ENCODE results near the gene C11orf54.
"Not testable (repeated sequence)": the region's sequence is repeated elsewhere in the genome, so short reads cannot be mapped to it uniquely, and the experiment has no call there.

C11orf54 gene

DNA sequence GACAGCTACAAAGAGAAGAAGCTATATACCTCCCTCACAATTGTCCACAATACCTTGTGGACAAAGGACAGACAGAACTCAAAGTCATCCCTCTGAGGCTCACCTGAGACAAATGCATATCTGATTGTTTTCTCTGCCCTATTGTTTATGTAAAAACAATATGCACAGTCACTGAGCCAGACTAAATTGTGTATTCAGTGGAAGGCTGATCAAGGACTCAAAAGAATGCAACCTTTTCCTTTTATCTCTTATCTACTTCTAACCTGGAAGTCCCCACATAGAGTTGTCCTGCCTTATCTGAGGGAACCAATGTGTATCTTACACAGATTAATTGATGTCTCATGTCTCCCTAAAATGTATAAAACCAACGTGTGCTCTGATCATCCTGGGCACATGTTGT is 28.7 kb downstream of the C11orf54 start:
- H3K4me3 ChIP-seq (ENCODE audit: extremely low read depth, insufficient read depth, low read length, poor library complexity, severe bottlenecking), result no peak overlapping the region
- H3K27ac ChIP-seq (ENCODE audit: low read depth, low read length, severe bottlenecking), result no peak overlapping the region
- no peaks in the 10 kb centered on the region for H3K4me1 ChIP-seq (ENCODE audit: control insufficient read depth, insufficient read depth, low read length, poor library complexity, severe bottlenecking)
- no peaks in the 10 kb centered on the region for H3K36me3 ChIP-seq (ENCODE audit: control insufficient read depth, insufficient read depth, low read length)
- no peaks in the 10 kb centered on the region for H3K9me3 ChIP-seq (ENCODE audit: control insufficient read depth, low read length)
- 78 to 82% methylated on average over 1 of the region's 1 CpG for WGBS, 2 experiments (ENCODE audit: insufficient coverage in 2 of 2)

DNA sequence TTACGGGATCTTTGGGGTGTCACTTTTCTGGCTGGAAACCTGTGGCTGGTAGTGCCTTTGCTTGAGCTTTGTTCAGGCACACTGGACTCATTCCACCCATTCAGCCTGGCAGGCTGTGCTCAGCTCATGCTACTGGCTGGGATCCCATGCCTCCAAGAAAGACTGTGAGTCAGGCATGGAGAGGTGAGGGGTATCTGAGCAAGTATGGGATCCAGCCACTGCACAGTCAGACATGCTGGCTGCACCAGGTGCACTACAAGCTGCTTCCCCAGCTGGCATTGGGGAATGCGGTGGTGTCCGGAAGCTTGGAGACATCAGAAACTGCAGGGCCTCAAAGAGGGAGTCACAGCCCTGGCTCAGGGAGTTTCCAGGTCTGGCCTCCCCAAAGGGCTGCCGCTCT is 30.7 kb downstream of the C11orf54 start:
- H3K36me3 ChIP-seq (ENCODE audit: control insufficient read depth, insufficient read depth, low read length), result no peaks in the 10 kb centered on the region
- 94 to 97% methylated on average over 3 of the region's 4 CpGs for WGBS, 2 experiments (ENCODE audit: insufficient coverage in 2 of 2)
- no peak overlapping the region for H3K4me3 ChIP-seq (ENCODE audit: extremely low read depth, insufficient read depth, low read length, poor library complexity, severe bottlenecking)

DNA sequence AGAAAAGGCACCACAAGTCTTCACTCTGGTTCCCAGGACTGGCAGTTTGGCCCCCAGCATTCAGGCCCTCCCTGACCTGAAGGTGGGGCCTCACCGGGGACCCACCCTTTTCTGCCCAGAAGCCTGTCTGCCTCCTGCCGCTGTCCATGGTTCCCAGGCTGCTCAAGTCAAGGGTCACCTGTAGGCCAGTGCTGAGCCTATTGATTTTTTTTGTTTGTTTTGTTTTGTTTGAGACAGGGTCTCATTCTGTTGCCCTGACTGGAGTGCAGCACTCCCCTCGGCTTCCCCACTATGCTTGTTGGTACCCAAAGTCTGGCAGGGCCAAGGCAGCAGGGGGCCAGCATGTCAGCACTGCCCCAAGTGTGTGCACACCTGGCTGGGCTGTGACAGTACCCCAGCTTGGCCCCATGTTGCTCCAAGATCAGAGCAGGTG is 31.6 kb downstream of the C11orf54 start:
- Histone ChIP-seq H3K36me3 (ENCODE audit: control insufficient read depth, insufficient read depth, low read length) (no peaks in the 10 kb centered on the region), H3K4me3 (ENCODE audit: extremely low read depth, insufficient read depth, low read length, poor library complexity, severe bottlenecking) (no peak overlapping the region), H3K4me1 (ENCODE audit: control insufficient read depth, insufficient read depth, low read length, poor library complexity, severe bottlenecking) (no peaks in the 10 kb centered on the region), H3K27ac (ENCODE audit: low read depth, low read length, severe bottlenecking) (no peak overlapping the region), H3K9me3 (ENCODE audit: control insufficient read depth, low read length) (no peaks in the 10 kb centered on the region)
- WGBS, 2 experiments (ENCODE audit: insufficient coverage in 2 of 2), result 82 to 94% methylated on average over 2 of the region's 3 CpGs

More for the DNA sequence above, 30.7 kb downstream of the C11orf54 start:
- Histone ChIP-seq H3K9me3 (ENCODE audit: control insufficient read depth, low read length) (no peaks in the 10 kb centered on the region), H3K4me1 (ENCODE audit: control insufficient read depth, insufficient read depth, low read length, poor library complexity, severe bottlenecking) (no peaks in the 10 kb centered on the region), H3K27ac (ENCODE audit: low read depth, low read length, severe bottlenecking) (no peak overlapping the region)

DNA sequence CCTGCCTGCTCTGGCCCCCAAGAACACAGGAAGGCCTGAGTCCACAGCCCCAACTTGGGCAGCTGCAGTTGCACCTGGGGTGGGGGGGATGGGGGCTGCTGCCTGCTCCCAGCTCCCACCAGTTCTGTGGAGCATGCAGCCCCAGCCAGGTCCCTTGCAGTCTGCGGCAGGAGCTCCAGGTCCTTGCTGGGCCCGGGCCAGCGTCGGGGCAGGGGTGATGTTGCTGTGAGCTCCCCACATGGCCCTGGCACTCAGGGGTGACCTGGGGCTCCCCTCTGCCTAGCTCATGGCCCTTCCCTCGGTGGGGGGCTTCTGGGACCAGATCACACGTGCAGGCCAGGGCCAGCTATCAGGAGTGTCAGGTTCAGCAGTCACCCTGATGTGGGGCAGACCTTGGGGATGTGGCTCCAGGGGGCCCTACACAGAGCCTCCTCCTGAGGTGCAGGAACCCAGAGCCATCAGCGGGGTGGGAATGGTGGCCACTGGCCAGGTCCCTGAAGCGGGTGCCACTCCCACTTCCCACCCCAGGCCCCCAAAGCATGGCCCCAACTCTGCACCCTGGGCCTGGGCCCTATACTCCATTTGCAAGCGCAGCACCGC is 32.2 kb downstream of the C11orf54 start:
- 84 to 91% methylated on average over 8 to 9 of the region's 10 CpGs for WGBS, 2 experiments (ENCODE audit: insufficient coverage in 2 of 2)
- Histone ChIP-seq H3K27ac (ENCODE audit: low read depth, low read length, severe bottlenecking) (no peak overlapping the region), H3K4me1 (ENCODE audit: control insufficient read depth, insufficient read depth, low read length, poor library complexity, severe bottlenecking) (no peaks in the 10 kb centered on the region), H3K36me3 (ENCODE audit: control insufficient read depth, insufficient read depth, low read length) (no peaks in the 10 kb centered on the region), H3K9me3 (ENCODE audit: control insufficient read depth, low read length) (no peaks in the 10 kb centered on the region), H3K4me3 (ENCODE audit: extremely low read depth, insufficient read depth, low read length, poor library complexity, severe bottlenecking) (no peak overlapping the region)

DNA sequence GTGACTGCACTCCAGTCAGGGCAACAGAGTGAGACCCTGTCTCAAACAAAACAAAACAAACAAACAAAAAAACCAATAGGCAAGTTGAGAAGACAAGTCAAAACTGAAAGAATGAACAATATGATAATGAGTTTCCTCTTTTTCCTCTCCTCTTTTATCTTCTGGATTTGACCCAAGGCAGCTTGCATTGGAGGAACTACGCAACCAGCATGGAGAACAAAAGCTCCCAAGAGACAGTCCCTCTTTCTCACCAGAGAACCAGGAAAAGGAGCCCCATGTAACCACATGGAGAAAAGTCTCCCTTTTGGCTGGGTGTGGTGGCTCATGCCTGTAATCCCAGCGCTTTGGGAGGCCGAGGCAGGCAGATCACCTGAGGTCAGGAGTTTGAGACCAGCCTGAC is 33.1 kb downstream of the C11orf54 start:
- WGBS, 2 experiments (ENCODE audit: insufficient coverage in 2 of 2), result 100% methylated on average over 1 of the region's 3 CpGs
- not testable (repeated sequence) for H3K4me3 ChIP-seq (ENCODE audit: extremely low read depth, insufficient read depth, low read length, poor library complexity, severe bottlenecking); H3K4me1 ChIP-seq (ENCODE audit: control insufficient read depth, insufficient read depth, low read length, poor library complexity, severe bottlenecking)

DNA sequence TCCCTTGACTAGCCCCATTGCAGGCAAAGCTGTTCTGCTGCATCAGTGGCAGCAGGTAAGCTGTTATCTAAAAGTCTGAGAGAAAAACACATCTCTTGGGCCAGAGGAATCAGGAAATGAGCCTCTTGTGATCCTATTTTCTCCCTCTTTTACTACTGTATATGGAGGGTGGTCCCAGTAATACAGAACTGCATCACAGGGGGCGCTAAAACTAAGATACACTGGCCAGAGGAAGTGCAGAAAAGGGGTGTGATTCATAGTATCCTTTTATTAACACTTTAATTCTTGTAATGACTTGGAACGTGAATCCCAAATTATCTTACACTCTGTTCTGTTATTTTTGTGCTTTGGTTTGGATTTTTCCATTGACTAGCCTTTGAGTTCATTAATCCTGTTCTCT is 33.8 kb downstream of the C11orf54 start:
- no peaks in the 10 kb centered on the region for H3K4me1 ChIP-seq (ENCODE audit: control insufficient read depth, insufficient read depth, low read length, poor library complexity, severe bottlenecking)

More for the DNA sequence above, 33.1 kb downstream of the C11orf54 start:
- not testable (repeated sequence) for H3K9me3 ChIP-seq (ENCODE audit: control insufficient read depth, low read length); H3K27ac ChIP-seq (ENCODE audit: low read depth, low read length, severe bottlenecking); H3K36me3 ChIP-seq (ENCODE audit: control insufficient read depth, insufficient read depth, low read length)

DNA sequence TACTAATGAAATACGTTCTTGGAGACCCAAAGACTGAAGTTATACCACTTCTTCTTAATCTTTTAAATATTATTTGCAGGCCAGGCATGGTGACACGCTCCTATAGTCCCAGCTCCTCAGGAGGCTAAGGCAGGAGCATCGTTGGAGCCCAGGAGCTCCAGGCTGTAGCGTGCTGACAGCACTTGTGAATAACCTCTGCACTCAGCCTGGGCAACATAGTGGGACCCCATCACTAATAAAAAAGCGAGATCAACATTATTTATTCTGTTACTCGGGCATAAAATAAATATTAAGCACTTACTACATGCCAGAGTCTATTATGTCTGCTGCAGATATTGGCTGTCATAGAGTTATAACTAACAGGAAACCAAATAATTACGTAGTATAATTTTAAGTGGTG is 41.9 kb downstream of the C11orf54 start:
- Histone ChIP-seq H3K27ac (ENCODE audit: low read depth, low read length, severe bottlenecking) (no peak overlapping the region), H3K9me3 (ENCODE audit: control insufficient read depth, low read length) (no peaks in the 10 kb centered on the region), H3K36me3 (ENCODE audit: control insufficient read depth, insufficient read depth, low read length) (peaks cover 18% of the 10 kb centered on the region), H3K4me1 (ENCODE audit: control insufficient read depth, insufficient read depth, low read length, poor library complexity, severe bottlenecking) (peaks cover 3% of the 10 kb centered on the region), H3K4me3 (ENCODE audit: extremely low read depth, insufficient read depth, low read length, poor library complexity, severe bottlenecking) (peak overlapping the region; percentile 98)
- 79 to 88% methylated on average over 2 to 3 of the region's 7 CpGs for WGBS, 2 experiments (ENCODE audit: insufficient coverage in 2 of 2)

More for the DNA sequence above, 33.8 kb downstream of the C11orf54 start:
- H3K9me3 ChIP-seq (ENCODE audit: control insufficient read depth, low read length), result no peaks in the 10 kb centered on the region
- no peak overlapping the region for H3K27ac ChIP-seq (ENCODE audit: low read depth, low read length, severe bottlenecking)
- H3K4me3 ChIP-seq (ENCODE audit: extremely low read depth, insufficient read depth, low read length, poor library complexity, severe bottlenecking), result no peak overlapping the region
- no CpG with 5 or more reads among the region's 2 CpGs for WGBS, 2 experiments (ENCODE audit: insufficient coverage in 2 of 2)
- H3K36me3 ChIP-seq (ENCODE audit: control insufficient read depth, insufficient read depth, low read length), result no peaks in the 10 kb centered on the region

DNA sequence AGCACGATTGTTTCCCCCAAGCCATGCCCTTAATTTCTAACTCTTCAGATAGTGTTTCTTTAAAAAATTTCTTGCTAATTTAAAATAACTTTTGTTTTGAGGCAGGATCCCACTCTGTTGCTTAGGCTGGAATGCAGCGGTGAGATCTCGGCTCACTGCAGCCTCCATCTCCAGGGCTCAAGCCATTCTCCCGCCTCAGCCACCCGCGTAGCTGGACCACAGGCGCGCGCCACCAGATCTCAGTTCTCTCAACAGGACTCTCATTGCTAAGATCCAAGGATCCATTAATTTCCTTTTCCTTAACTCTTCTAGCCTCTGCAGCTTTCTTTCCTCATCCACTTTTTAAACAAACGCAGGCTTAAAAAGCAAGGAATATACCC is 42.3 kb downstream of the C11orf54 start:
- no peaks in the 10 kb centered on the region for H3K9me3 ChIP-seq (ENCODE audit: control insufficient read depth, low read length)
- 0 to 1% methylated on average over 9 of the region's 10 CpGs for WGBS, 2 experiments (ENCODE audit: insufficient coverage in 2 of 2)
- H3K27ac ChIP-seq (ENCODE audit: low read depth, low read length, severe bottlenecking), result peak overlapping the region; percentile 98
- peaks cover 3% of the 10 kb centered on the region for H3K4me1 ChIP-seq (ENCODE audit: control insufficient read depth, insufficient read depth, low read length, poor library complexity, severe bottlenecking)
- H3K36me3 ChIP-seq (ENCODE audit: control insufficient read depth, insufficient read depth, low read length), result peaks cover 21% of the 10 kb centered on the region
- peak overlapping the region; percentile 98 for H3K4me3 ChIP-seq (ENCODE audit: extremely low read depth, insufficient read depth, low read length, poor library complexity, severe bottlenecking)

DNA sequence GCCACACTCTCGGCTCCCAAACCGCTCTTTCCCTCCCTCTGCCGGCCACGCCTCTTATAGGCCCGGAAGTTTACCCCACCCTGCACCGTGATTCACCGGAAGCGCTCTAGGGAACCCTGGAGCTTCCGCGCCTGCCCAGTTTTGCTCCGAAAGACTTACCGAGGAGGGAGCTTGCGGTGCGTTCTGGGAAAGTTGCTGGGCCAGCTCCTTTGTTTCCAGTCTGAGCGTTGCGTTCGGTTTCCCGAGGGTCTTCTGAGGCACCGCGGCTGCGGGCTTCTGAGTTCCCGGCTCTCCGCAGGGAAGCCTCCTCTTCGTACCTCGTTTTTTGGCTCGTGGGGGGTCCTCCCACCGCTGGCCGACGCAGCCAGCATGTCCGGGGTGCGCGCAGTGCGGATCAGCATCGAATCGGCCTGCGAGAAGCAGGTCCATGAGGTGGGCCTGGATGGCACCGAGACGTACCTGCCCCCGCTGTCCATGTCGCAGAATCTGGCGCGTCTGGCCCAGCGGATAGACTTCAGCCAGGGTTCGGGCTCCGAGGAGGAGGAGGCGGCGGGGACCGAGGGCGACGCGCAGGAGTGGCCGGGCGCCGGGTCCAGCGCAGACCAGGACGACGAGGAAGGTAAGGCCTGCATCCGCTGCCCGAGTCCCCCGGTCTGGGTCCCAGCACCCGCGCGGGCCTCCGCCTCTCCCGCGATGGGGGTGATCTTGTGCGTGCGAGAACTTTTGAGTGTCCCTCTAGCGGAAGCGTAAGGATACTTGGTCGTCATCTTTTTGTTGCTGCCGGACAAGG is 42.9 kb downstream of the C11orf54 start, which contains the start of gene MED17:
Gene MED17 (plus strand): TSS at position 138 of the 790 bp plus-strand sequence. CDS start 232 bp downstream, at position 370.
- H3K4me3 ChIP-seq (ENCODE audit: extremely low read depth, insufficient read depth, low read length, poor library complexity, severe bottlenecking), result peak within 1 kb of the TSS; percentile 98
- peaks cover 27% of the 10 kb centered on the region for H3K36me3 ChIP-seq (ENCODE audit: control insufficient read depth, insufficient read depth, low read length)
- peak within 1 kb of the TSS; percentile 98 for H3K27ac ChIP-seq (ENCODE audit: low read depth, low read length, severe bottlenecking)
- 0% methylated on average over 67 to 68 of the region's 72 CpGs for WGBS, 2 experiments (ENCODE audit: insufficient coverage in 2 of 2)
- peaks cover 3% of the 10 kb centered on the region for H3K4me1 ChIP-seq (ENCODE audit: control insufficient read depth, insufficient read depth, low read length, poor library complexity, severe bottlenecking)
- H3K9me3 ChIP-seq (ENCODE audit: control insufficient read depth, low read length), result no peaks in the 10 kb centered on the region

DNA sequence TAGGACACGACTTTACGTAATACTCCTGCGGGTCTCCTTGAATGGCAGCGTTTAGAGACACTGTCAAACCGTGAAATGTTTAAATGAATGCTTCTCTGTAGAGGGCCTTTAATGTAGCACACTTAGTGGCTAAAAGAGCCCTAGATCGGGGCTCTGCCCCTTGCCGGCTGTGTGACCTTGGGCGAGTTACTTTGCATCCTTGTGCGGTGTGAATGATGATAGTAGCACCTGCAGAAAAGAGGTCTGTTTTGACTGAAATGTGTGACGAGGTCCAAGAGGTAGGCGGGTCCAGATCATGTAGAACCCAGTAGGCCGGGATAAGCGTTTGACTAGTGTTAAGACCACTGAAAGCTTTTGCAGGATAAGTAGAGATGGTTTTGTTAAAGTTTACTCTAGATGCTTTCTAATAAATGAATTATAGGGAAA is 43.5 kb downstream of the C11orf54 start:
- WGBS, 2 experiments (ENCODE audit: insufficient coverage in 2 of 2), result 1 to 2% methylated on average over 13 of the region's 13 CpGs

DNA sequence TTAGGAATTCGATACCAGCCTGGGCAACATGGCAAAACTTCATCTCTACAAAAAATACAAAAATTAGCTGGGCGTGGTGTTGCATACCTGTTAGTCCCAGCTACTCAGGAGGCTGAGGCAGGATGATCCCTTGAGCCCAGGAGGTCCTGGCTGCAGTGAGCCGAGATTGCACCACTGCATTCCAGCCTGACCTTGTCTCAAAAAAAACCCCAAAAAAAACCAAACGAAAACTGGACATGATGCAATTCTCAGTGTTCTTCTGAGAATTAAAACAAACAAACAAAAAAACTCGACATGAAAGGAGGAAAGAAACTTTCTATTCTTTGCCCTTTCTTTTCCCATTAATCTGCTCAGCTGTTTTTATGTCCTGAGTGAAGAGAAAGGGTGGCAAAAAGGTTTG is 50.0 kb downstream of the C11orf54 start:
- Histone ChIP-seq H3K36me3 (ENCODE audit: control insufficient read depth, insufficient read depth, low read length) (peaks cover 90% of the 10 kb centered on the region), H3K4me1 (ENCODE audit: control insufficient read depth, insufficient read depth, low read length, poor library complexity, severe bottlenecking) (no peaks in the 10 kb centered on the region), H3K9me3 (ENCODE audit: control insufficient read depth, low read length) (no peaks in the 10 kb centered on the region), H3K4me3 (ENCODE audit: extremely low read depth, insufficient read depth, low read length, poor library complexity, severe bottlenecking) (no peak overlapping the region), H3K27ac (ENCODE audit: low read depth, low read length, severe bottlenecking) (no peak overlapping the region)
- WGBS, 2 experiments (ENCODE audit: insufficient coverage in 2 of 2), result 94 to 100% methylated on average over 1 to 2 of the region's 5 CpGs

More for the DNA sequence above, 43.5 kb downstream of the C11orf54 start:
- peak overlapping the region; percentile 98 for H3K4me3 ChIP-seq (ENCODE audit: extremely low read depth, insufficient read depth, low read length, poor library complexity, severe bottlenecking)
- peaks cover 33% of the 10 kb centered on the region for H3K36me3 ChIP-seq (ENCODE audit: control insufficient read depth, insufficient read depth, low read length)
- peak overlapping the region; percentile 98 for H3K27ac ChIP-seq (ENCODE audit: low read depth, low read length, severe bottlenecking)
- no peaks in the 10 kb centered on the region for H3K9me3 ChIP-seq (ENCODE audit: control insufficient read depth, low read length)
- H3K4me1 ChIP-seq (ENCODE audit: control insufficient read depth, insufficient read depth, low read length, poor library complexity, severe bottlenecking), result peaks cover 3% of the 10 kb centered on the region

All from mesodermal cell (in vitro differentiated cells).